ENCODE results near the gene OR1A1. TPM values are rescaled to one million over a fixed set of nuclear protein-coding genes. Genes with fewer than 3 reads are reported as not detected.
A peak's percentile ranks its signal among the peaks of the same experiment; 100 is the strongest.
"Not testable (repeated sequence)": the region's sequence is repeated elsewhere in the genome, so short reads cannot be mapped to it uniquely, and the experiment has no call there.

OR1A1 gene
- not detected for polyA plus RNA-seq

- H3K27me3 Mint-ChIP-seq = peaks cover 4% of the 10 kb centered on the region
- H3K27ac Mint-ChIP-seq = peak within 1 kb of the TSS in 1 of 3 donors; percentile 5
- H3K4me1 Mint-ChIP-seq = no peaks in the 10 kb centered on the region
- H3K36me3 Mint-ChIP-seq = peaks cover 4% of the 10 kb centered on the region
- no peak within 1 kb of the TSS for H3K4me3 Mint-ChIP-seq
- peaks cover 3 to 23% (median 11%) of the 10 kb centered on the region in 3 donors for H3K9me3 Mint-ChIP-seq
Observed at GRCh38 chr17:3207367-3207766, at the start of gene OR1A1. TSS of gene OR1A1 (plus strand) at chr17:3207667. CDS start at chr17:3215621, 7,954 bp downstream.

- Mint-ChIP-seq H3K36me3 (peaks cover 2% of the 10 kb centered on the region), H3K4me3 (peak overlapping the region in 3 of 4 donors; percentile 44 to 71 (median 65))
Observed at GRCh38 chr17:3167574-3167973, 39.9 kb upstream of the OR1A1 start.

GRCh38 chr17:3189961-3190360 lies 17.5 kb upstream of the OR1A1 start:
- H3K27ac Mint-ChIP-seq = peak overlapping the region in 1 of 3 donors; percentile 81
- peaks cover 11% of the 10 kb centered on the region for H3K27me3 Mint-ChIP-seq
- H3K36me3 Mint-ChIP-seq = no peaks in the 10 kb centered on the region
- H3K9me3 Mint-ChIP-seq = no peaks in the 10 kb centered on the region
- no peaks in the 10 kb centered on the region for H3K4me1 Mint-ChIP-seq
- H3K4me3 Mint-ChIP-seq = no peak overlapping the region

More at GRCh38 chr17:3167574-3167973, 39.9 kb upstream of the OR1A1 start:
- Mint-ChIP-seq H3K4me1 (peaks cover 8% of the 10 kb centered on the region in 3 donors), H3K27ac (peak overlapping the region; percentile 12 to 80 (median 65)), H3K27me3 (peaks cover 6% of the 10 kb centered on the region), H3K9me3 (peaks cover 0 to 10% (median 6%) of the 10 kb centered on the region in 3 donors)

GRCh38 chr17:3197219-3197618 lies 10.2 kb upstream of the OR1A1 start, which contains the start of gene OR1A2:
TSS of gene OR1A2 (plus strand) at chr17:3197519. CDS start at chr17:3197519, 0 bp downstream.
- Mint-ChIP-seq H3K9me3 (peaks cover 6 to 8% (median 8%) of the 10 kb centered on the region in 3 donors), H3K4me3 (no peak within 1 kb of the TSS), H3K27me3 (peaks cover 8% of the 10 kb centered on the region), H3K4me1 (no peaks in the 10 kb centered on the region), H3K36me3 (peaks cover 2% of the 10 kb centered on the region), H3K27ac (no peak within 1 kb of the TSS)

- Mint-ChIP-seq H3K27me3 (peaks cover 7% of the 10 kb centered on the region), H3K4me3 (no peak overlapping the region), H3K36me3 (peaks cover 4% of the 10 kb centered on the region), H3K4me1 (peaks cover 0 to 4% (median under 1%) of the 10 kb centered on the region in 3 donors), H3K9me3 (peaks cover 5 to 17% (median 11%) of the 10 kb centered on the region in 3 donors), H3K27ac (no peak overlapping the region)
Observed at GRCh38 chr17:3208484-3208883, 1.0 kb downstream of the OR1A1 start.

GRCh38 chr17:3213001-3213400 lies 5.5 kb downstream of the OR1A1 start:
- Mint-ChIP-seq H3K9me3 (peaks cover 0 to 7% (median 5%) of the 10 kb centered on the region in 3 donors), H3K27ac (no peak overlapping the region), H3K4me3 (no peak overlapping the region), H3K36me3 (no peaks in the 10 kb centered on the region), H3K27me3 (peaks cover 14% of the 10 kb centered on the region), H3K4me1 (peaks cover 2 to 4% (median 3%) of the 10 kb centered on the region in 3 donors)

GRCh38 chr17:3213587-3213986 lies 6.1 kb downstream of the OR1A1 start:
- Mint-ChIP-seq H3K27me3 (peaks cover 14% of the 10 kb centered on the region), H3K27ac (no peak overlapping the region), H3K4me3 (no peak overlapping the region), H3K36me3 (no peaks in the 10 kb centered on the region), H3K9me3 (peaks cover 0 to 9% (median 6%) of the 10 kb centered on the region in 3 donors), H3K4me1 (peaks cover 2 to 4% (median 3%) of the 10 kb centered on the region in 3 donors)

- Mint-ChIP-seq H3K4me1 (peaks cover 13 to 18% (median 14%) of the 10 kb centered on the region in 3 donors), H3K9me3 (peaks cover 8 to 11% (median 10%) of the 10 kb centered on the region in 3 donors)
- H3K27me3 Mint-ChIP-seq, H3K4me3 Mint-ChIP-seq, H3K36me3 Mint-ChIP-seq, H3K27ac Mint-ChIP-seq: not testable (repeated sequence)
Observed at GRCh38 chr17:3219978-3220377, 12.5 kb downstream of the OR1A1 start.

- Mint-ChIP-seq H3K27me3 (peaks cover 2% of the 10 kb centered on the region), H3K4me3 (peak overlapping the region in 1 of 4 donors; percentile 67), H3K36me3 (no peaks in the 10 kb centered on the region), H3K9me3 (peaks cover 8 to 11% (median 10%) of the 10 kb centered on the region in 3 donors), H3K4me1 (peaks cover 13 to 18% (median 14%) of the 10 kb centered on the region in 3 donors), H3K27ac (no peak overlapping the region)
Observed at GRCh38 chr17:3221850-3222249, 14.4 kb downstream of the OR1A1 start.

GRCh38 chr17:3222505-3222904 lies 15.0 kb downstream of the OR1A1 start:
- peak overlapping the region in 3 of 4 donors; percentile 66 to 72 (median 67) for H3K4me3 Mint-ChIP-seq

GRCh38 chr17:3224721-3225352 lies 17.4 kb downstream of the OR1A1 start:
- H3K4me1 Mint-ChIP-seq = peaks cover 13 to 18% (median 14%) of the 10 kb centered on the region in 3 donors
- H3K27me3 Mint-ChIP-seq, H3K27ac Mint-ChIP-seq, H3K36me3 Mint-ChIP-seq: not testable (repeated sequence)
- peaks cover 2 to 10% (median 4%) of the 10 kb centered on the region in 3 donors for H3K9me3 Mint-ChIP-seq
- H3K4me3 Mint-ChIP-seq = peak overlapping the region in 1 of 4 donors; percentile 19

More at GRCh38 chr17:3222505-3222904, 15.0 kb downstream of the OR1A1 start:
- Mint-ChIP-seq H3K27me3 (peaks cover 2% of the 10 kb centered on the region), H3K4me1 (peaks cover 13 to 18% (median 14%) of the 10 kb centered on the region in 3 donors), H3K27ac (peak overlapping the region in 1 of 3 donors; percentile 60), H3K36me3 (no peaks in the 10 kb centered on the region), H3K9me3 (peaks cover 4 to 10% (median 7%) of the 10 kb centered on the region in 3 donors)

- not testable (repeated sequence) for H3K4me3 Mint-ChIP-seq, H3K9me3 Mint-ChIP-seq, H3K36me3 Mint-ChIP-seq, H3K4me1 Mint-ChIP-seq, H3K27ac Mint-ChIP-seq, H3K27me3 Mint-ChIP-seq
Observed at GRCh38 chr17:3232300-3232699, 24.8 kb downstream of the OR1A1 start.

GRCh38 chr17:3238685-3239084 lies 31.2 kb downstream of the OR1A1 start:
- H3K4me1 Mint-ChIP-seq, H3K27me3 Mint-ChIP-seq, H3K9me3 Mint-ChIP-seq, H3K36me3 Mint-ChIP-seq, H3K4me3 Mint-ChIP-seq, H3K27ac Mint-ChIP-seq: not testable (repeated sequence)

- not testable (repeated sequence) for H3K36me3 Mint-ChIP-seq, H3K4me1 Mint-ChIP-seq, H3K27me3 Mint-ChIP-seq, H3K9me3 Mint-ChIP-seq, H3K4me3 Mint-ChIP-seq
- peak overlapping the region in 1 of 3 donors; percentile 82 for H3K27ac Mint-ChIP-seq
Observed at GRCh38 chr17:3241044-3241443, 33.6 kb downstream of the OR1A1 start.

GRCh38 chr17:3244841-3245240 lies 37.4 kb downstream of the OR1A1 start:
- H3K4me3 Mint-ChIP-seq, H3K4me1 Mint-ChIP-seq, H3K27ac Mint-ChIP-seq, H3K36me3 Mint-ChIP-seq, H3K9me3 Mint-ChIP-seq, H3K27me3 Mint-ChIP-seq: not testable (repeated sequence)

GRCh38 chr17:3249013-3249412 lies 41.5 kb downstream of the OR1A1 start:
- H3K27ac Mint-ChIP-seq, H3K4me1 Mint-ChIP-seq, H3K27me3 Mint-ChIP-seq, H3K36me3 Mint-ChIP-seq, H3K9me3 Mint-ChIP-seq, H3K4me3 Mint-ChIP-seq: not testable (repeated sequence)

Data from IgD-negative memory B cell (primary cell).